HEK293T (cell line): ENCODE data around the gene SLC5A10.

Experiments
- CTCF ChIA-PET: fragments of 350-600 bp; formaldehyde crosslinking; extraction: SDS; loops from one replicate; lab custom pipeline; 2021; ENCODE audit warnings: antibody characterized with exemption, inconsistent platforms; lab: Yijun Ruan, JAX
- POLR2A ChIA-PET: fragments of 350-600 bp; formaldehyde crosslinking; extraction: SDS; loops from one replicate; lab custom pipeline; 2020; ENCODE audit warnings: antibody characterized with exemption, inconsistent platforms; lab: Yijun Ruan, JAX
- DNase-seq: peaks from one replicate; pipeline ENCODE4 v3.0.0; 2012; ENCODE audit warnings: mixed read lengths; ENCODE audit errors: extremely low spot score
- ARNT ChIP-seq: fragments of 450-650 bp; IDR thresholded peaks from 2 replicates; pipeline ENCODE4 v1.6.1; 2017; ENCODE audit warnings: mild to moderate bottlenecking
- BHLHE40 ChIP-seq: fragments of 450-650 bp; IDR thresholded peaks from 2 replicates; pipeline ENCODE4 v1.6.1; 2016; ENCODE audit warnings: mild to moderate bottlenecking, moderate library complexity, borderline replicate concordance
- CTBP1 ChIP-seq: fragments of 450-650 bp; IDR thresholded peaks from 2 replicates; pipeline ENCODE4 v1.6.1; 2016; ENCODE audit warnings: borderline replicate concordance
- ELF4 ChIP-seq: fragments of 450-650 bp; IDR thresholded peaks from 2 replicates; pipeline ENCODE4 v1.6.1; 2017; ENCODE audit warnings: antibody characterized with exemption
- FOXA1 ChIP-seq: fragments of 450-650 bp; IDR thresholded peaks from 2 replicates; pipeline ENCODE4 v1.6.1; 2016; ENCODE audit warnings: mild to moderate bottlenecking
- FOXK2 ChIP-seq: fragments of 450-650 bp; IDR thresholded peaks from 2 replicates; pipeline ENCODE4 v1.6.1; 2016; ENCODE audit warnings: mild to moderate bottlenecking
- FOXM1 ChIP-seq: fragments of 450-650 bp; IDR thresholded peaks from 2 replicates; pipeline ENCODE4 v1.6.1; 2017; ENCODE audit warnings: mild to moderate bottlenecking, borderline replicate concordance
- HDGF ChIP-seq: fragments of 450-650 bp; IDR thresholded peaks from 2 replicates; pipeline ENCODE4 v1.6.1; 2017; ENCODE audit warnings: antibody characterized with exemption, borderline replicate concordance
- L3MBTL2 ChIP-seq: fragments of 450-650 bp; conservative IDR thresholded peaks from 2 replicates; pipeline ENCODE4 v1.6.1; 2016; ENCODE audit warnings: mild to moderate bottlenecking
- LEF1 ChIP-seq: fragments of 450-650 bp; IDR thresholded peaks from 2 replicates; pipeline ENCODE4 v1.6.1; 2017; ENCODE audit warnings: mild to moderate bottlenecking, borderline replicate concordance
- NFRKB ChIP-seq: fragments of 450-650 bp; IDR thresholded peaks from 2 replicates; pipeline ENCODE4 v1.6.1; 2016; ENCODE audit warnings: mild to moderate bottlenecking, moderate library complexity
- SP1 ChIP-seq: fragments of 450-650 bp; IDR thresholded peaks from 2 replicates; pipeline ENCODE4 v1.6.1; 2017
- SUZ12 ChIP-seq: fragments of 450-650 bp; IDR thresholded peaks from 2 replicates; pipeline ENCODE4 v1.6.1; 2016; ENCODE audit warnings: mild to moderate bottlenecking
- TARDBP ChIP-seq: fragments of 450-650 bp; IDR thresholded peaks from 2 replicates; pipeline ENCODE4 v1.6.1; 2016
- ZNF384 ChIP-seq: fragments of 450-650 bp; IDR thresholded peaks from 2 replicates; pipeline ENCODE4 v1.6.1; 2016
- TF ChIP-seq, protein P1 (sequence below): fragments of 450-650 bp; IDR thresholded peaks from 2 replicates; pipeline ENCODE4 v1.6.1; 2016

The SLC5A10 gene

DNA sequence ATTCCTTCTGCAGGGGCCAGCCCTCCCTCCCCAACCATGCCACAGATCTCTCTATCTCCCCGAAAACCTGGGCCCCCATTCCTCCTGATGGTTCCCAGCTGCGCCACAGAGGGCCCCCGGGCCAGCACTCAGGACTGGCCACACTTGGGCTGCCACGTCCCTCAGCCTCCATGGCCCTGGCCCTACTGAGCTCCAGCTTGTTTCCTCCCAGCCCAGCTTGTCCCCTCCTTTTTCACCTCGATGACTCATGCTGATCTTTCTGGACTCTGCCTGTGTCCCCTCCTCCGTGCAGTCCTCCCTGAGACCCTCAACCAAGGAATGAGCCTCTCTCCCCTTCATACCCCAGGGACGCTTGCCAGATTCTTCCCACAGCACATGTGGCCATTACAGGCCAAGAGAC is 63.5 kb downstream of the SLC5A10 start:
- ChIA-PET CTCF (no interaction called here), POLR2A (no interaction called here)
- no peak for TF ChIP-seq NFRKB
- DNase-seq: no peak

DNA sequence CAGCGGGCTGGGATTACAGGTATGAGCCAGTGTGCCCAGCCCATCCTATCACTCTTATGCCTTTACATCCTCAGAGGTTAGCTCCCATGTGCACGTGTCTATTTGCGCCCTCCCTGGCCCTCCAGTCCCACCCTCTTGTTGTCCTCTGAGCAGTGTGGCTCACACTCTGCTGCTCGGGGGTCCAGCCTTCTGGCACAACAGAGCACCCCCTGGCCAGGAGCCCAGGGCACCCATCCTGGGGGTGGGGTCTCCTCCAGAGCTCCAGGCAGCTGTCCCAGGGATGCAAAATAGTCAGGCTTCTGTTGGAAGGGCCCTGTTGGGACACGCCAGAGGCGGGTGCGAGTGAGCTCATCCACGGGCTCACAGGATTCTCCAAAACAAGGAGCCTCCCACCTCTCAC is 64.3 kb downstream of the SLC5A10 start:
- ChIA-PET CTCF (interaction anchor here (0.6 kb wide), 1 partner anchor 55 kb away, joined by 4 read pairs; no protein-coding TSS in a partner anchor), POLR2A (interaction anchor here (0.9 kb wide), 1 partner anchor 12 kb away, joined by 4 read pairs; the partner anchor contains the start of gene FAM83G)
- TF ChIP-seq TARDBP (no peak), SP1 (no peak), L3MBTL2 (no peak), FOXA1 (no peak), CTBP1 (no peak), SUZ12 (no peak), ZNF384 (no peak), ELF4 (no peak), LEF1 (no peak)
- TF ChIP-seq, protein P1, sequence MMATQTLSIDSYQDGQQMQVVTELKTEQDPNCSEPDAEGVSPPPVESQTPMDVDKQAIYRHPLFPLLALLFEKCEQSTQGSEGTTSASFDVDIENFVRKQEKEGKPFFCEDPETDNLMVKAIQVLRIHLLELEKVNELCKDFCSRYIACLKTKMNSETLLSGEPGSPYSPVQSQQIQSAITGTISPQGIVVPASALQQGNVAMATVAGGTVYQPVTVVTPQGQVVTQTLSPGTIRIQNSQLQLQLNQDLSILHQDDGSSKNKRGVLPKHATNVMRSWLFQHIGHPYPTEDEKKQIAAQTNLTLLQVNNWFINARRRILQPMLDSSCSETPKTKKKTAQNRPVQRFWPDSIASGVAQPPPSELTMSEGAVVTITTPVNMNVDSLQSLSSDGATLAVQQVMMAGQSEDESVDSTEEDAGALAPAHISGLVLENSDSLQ: no peak
- DNase-seq: no peak

DNA sequence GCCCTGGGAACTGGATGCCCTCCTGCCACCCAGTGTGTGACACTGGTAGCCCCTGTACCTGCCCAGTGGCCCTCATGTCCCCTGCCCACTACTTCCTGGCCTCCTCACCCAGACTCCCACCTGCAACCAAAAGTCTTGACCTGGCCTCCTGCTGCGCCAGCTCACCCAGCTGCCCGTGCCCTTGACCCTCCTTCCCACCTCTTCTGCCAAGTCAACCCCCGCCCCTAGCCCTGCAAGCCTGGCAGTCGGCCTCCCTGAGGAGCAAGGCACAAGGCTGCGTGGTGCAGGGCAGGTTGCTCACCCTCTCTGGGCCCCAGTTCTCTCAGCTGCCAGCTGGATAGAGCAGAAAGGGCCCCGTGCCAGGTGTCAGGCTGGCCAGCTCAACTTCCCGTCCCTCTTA is 64.9 kb downstream of the SLC5A10 start:
- no peak for TF ChIP-seq FOXK2
- TF ChIP-seq, protein P1: no peak
- TF ChIP-seq TARDBP: no peak
- TF ChIP-seq SUZ12: no peak
- TF ChIP-seq NFRKB: no peak
- TF ChIP-seq BHLHE40: no peak
- no peak for TF ChIP-seq FOXA1
- no peak for TF ChIP-seq ARNT
- POLR2A ChIA-PET: interaction anchor here (0.9 kb wide), 1 partner anchor 12 kb away, joined by 4 read pairs; the partner anchor contains the start of gene FAM83G
- CTCF ChIA-PET: interaction anchor here (0.6 kb wide), 1 partner anchor 56 kb away, joined by 4 read pairs; no protein-coding TSS in a partner anchor
- no peak for DNase-seq

DNA sequence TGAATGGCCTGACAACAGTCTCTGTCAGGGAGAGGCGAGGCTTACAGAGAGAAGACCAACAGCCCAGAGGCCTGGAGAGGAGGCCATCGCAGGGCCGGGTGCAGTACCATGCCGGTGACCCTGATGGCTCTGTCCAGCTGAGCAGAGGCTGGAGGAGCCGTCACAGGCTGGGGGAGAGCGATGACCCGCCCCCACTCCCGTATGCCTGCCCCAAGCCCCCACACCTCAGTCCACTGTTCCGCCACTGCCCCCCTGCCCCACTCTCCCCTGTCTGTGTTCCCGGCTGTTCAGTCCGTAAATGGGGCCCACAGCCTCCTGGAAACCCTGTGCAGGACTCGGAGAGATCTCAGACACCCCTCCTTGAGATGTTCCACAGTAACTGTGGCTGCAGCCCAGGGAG is 65.4 kb downstream of the SLC5A10 start:
- POLR2A ChIA-PET: no interaction called here
- no peak for TF ChIP-seq SP1
- TF ChIP-seq, protein P1: no peak
- no peak for TF ChIP-seq L3MBTL2
- no peak for TF ChIP-seq ARNT
- TF ChIP-seq FOXK2: no peak
- TF ChIP-seq HDGF: no peak
- TF ChIP-seq FOXM1: no peak
- TF ChIP-seq ELF4: no peak
- no peak for TF ChIP-seq SUZ12
- TF ChIP-seq NFRKB: no peak
- no peak for TF ChIP-seq LEF1
- TF ChIP-seq BHLHE40: no peak
- DNase-seq: no peak
- CTCF ChIA-PET: no interaction called here

DNA sequence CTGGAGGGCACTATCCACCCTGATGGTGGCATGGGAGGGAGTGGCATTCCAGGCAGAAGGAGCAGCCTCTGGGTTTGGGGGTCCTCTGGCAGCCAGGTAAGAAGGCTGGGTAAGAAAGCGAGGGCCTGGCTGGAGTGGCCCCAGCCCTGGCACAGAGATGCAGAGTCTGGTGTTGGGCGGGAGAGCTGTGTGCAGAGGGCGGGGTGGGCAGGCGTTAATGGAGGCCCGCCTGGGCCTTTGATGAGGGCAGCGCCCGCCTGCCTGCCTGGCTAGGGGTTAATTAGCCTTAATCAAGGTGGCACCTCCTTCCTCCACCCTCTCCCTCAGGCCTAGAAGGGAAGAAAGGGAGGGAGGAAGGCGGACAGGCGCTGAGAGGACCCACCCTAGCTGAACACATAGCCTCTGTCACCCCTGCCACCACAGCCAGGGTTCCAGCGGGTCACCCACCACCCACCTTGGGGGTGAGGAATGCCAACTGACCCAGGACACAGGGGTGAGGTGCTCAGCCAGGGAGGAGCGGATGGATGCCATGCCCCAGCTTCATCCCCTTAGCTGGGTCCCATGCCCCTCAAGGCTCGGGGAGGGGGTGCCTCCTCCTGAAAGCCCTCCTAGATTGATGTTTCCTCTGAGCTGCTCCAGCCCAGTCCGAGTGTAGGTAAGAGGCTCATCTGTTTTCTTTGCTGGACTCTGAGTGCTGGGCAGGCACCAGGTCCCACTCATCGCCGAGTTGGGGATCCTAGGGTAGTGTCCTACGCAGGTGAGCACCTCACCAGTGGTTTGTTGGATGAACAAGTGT is 66.0 kb downstream of the SLC5A10 start:
- TF ChIP-seq HDGF: no peak
- no peak for DNase-seq
- CTCF ChIA-PET: no interaction called here
- POLR2A ChIA-PET: no interaction called here

DNA sequence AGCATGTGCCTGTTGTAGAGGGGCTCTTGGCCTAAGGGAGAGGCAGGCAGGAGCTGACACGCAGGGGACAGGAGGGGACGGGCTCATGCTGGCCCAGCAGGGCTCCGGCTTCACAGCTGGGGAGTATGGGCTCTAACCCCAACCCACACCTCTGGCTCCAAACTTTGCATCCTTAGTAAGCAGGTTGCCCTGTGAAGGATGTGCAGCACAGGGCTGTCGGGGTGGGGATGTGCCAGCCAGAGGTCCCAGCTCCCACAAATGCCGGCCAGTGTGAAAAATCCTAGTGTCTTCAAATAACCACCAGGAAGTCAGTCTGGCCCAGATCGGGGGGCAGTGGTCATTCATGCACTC is 66.6 kb downstream of the SLC5A10 start:
- POLR2A ChIA-PET: interaction anchor here (1.2 kb wide), 1 partner anchor 14 kb away, joined by 3 read pairs; the partner anchor contains the start of gene FAM83G
- DNase-seq: no peak
- no peak for TF ChIP-seq ELF4
- TF ChIP-seq SP1: no peak
- TF ChIP-seq SUZ12: no peak
- CTCF ChIA-PET: no interaction called here

DNA sequence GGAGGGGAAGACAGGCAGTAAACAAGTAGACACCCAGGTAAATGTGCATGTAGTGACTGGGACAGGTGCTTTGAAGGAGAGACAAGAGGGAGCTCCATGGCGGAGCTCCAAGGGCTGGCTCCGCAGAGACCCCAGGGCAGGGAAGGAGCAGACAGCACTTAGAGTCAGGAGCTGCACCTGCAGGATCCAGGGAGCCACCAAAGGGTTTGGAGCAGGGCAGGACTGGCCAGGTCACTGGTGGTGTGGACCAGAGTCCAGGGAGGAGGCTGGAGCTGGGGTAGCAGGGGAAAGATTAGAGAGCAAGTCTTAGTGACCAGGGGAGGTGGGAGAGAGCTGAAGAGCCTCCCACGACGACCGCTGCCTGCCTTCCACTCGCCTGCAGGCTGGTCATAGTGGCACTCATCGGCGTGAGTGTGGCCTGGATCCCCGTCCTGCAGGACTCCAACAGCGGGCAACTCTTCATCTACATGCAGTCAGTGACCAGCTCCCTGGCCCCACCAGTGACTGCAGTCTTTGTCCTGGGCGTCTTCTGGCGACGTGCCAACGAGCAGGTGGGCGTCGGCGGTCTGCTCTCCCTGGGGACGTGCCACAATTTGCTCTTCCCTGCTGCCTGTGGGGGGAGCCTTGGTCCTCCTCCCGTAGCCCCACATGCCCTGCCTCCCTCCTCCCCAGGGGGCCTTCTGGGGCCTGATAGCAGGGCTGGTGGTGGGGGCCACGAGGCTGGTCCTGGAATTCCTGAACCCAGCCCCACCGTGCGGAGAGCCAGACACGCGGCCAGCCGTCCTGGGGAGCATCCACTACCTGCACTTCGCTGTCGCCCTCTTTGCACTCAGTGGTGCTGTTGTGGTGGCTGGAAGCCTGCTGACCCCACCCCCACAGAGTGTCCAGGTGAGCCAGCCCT is 67.3 kb downstream of the SLC5A10 start:
- no peak for DNase-seq
- ChIA-PET POLR2A (interaction anchor here (1.2 kb wide), 1 partner anchor 15 kb away, joined by 3 read pairs; the partner anchor contains the start of gene FAM83G), CTCF (no interaction called here)
- no peak for TF ChIP-seq LEF1
- TF ChIP-seq HDGF: no peak
- TF ChIP-seq L3MBTL2: no peak
- no peak for TF ChIP-seq ZNF384
- no peak for TF ChIP-seq TARDBP
- TF ChIP-seq ELF4: no peak
- no peak for TF ChIP-seq NFRKB
- TF ChIP-seq SUZ12: no peak
- TF ChIP-seq, protein P1: no peak
- TF ChIP-seq SP1: no peak
- no peak for TF ChIP-seq ARNT
- no peak for TF ChIP-seq CTBP1
- TF ChIP-seq FOXA1: no peak
- no peak for TF ChIP-seq FOXK2
- no peak for TF ChIP-seq BHLHE40
